ENCODE results near the gene BATF3. TPM values are rescaled to one million over a fixed set of nuclear protein-coding genes. Genes with fewer than 3 reads are reported as not detected.

BATF3 gene
- total RNA-seq, 4 donors from 2014 or later = 0.88 to 2.7 (median 1.6) TPM

DNA sequence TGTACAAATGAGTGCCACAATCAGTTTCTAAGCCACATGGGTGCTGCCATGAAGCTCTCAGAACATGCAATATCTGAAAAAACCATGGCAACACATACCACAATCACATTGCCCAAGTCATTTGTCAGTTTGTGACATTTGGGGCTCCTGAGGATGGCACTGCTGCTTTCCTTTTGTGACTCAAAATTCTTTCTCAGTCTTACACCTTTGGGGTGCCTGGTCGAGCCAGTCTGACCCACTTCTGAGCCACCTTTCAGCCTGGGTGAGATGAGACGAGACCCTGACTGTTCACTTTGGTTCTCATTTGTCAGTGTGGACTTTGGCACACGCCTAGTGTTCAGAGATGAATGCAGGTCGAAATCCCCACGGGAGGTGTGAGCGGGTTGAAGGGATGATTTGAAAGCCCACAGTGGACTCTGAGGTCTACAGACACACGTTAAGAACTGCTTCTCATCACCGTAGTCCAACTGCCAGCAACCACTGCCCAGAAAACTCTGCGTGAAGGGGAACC lies 8.0 kb downstream of the BATF3 start:
- TF ChIP-seq, protein P1, sequence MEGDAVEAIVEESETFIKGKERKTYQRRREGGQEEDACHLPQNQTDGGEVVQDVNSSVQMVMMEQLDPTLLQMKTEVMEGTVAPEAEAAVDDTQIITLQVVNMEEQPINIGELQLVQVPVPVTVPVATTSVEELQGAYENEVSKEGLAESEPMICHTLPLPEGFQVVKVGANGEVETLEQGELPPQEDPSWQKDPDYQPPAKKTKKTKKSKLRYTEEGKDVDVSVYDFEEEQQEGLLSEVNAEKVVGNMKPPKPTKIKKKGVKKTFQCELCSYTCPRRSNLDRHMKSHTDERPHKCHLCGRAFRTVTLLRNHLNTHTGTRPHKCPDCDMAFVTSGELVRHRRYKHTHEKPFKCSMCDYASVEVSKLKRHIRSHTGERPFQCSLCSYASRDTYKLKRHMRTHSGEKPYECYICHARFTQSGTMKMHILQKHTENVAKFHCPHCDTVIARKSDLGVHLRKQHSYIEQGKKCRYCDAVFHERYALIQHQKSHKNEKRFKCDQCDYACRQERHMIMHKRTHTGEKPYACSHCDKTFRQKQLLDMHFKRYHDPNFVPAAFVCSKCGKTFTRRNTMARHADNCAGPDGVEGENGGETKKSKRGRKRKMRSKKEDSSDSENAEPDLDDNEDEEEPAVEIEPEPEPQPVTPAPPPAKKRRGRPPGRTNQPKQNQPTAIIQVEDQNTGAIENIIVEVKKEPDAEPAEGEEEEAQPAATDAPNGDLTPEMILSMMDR (IDR thresholded peaks at IDR 0.05; ENCODE audit: low read depth) = no peak

DNA sequence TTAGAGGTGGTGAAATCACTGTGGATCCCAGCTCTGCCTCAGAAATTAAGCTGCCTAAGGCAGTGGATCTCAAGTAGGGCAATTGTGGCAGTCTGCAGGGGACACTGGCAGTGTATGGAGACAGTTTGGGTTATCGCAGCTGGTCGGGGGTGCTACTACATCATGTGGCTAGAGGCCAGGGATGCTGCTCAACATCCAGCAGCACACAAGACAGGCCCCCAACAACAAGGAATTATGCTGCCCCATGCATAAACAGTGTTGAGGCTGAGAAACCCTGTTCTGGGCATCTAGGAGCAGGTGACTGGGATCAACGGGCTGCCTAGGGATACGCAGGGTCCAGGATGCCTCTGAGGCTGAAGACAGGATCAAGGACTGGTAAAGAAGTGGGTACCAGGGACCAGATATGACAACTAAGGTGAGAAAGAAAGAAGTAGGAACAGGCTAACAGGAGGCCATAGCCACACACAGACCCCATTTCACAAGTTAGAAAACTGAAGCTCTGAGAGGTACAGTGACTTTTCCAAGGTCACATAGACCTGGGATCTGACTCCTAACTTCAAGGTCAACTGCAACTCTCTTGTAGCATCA lies 8.7 kb downstream of the BATF3 start:
- TF ChIP-seq, protein P1 (IDR thresholded peaks at IDR 0.05; ENCODE audit: low read depth) = no peak

DNA sequence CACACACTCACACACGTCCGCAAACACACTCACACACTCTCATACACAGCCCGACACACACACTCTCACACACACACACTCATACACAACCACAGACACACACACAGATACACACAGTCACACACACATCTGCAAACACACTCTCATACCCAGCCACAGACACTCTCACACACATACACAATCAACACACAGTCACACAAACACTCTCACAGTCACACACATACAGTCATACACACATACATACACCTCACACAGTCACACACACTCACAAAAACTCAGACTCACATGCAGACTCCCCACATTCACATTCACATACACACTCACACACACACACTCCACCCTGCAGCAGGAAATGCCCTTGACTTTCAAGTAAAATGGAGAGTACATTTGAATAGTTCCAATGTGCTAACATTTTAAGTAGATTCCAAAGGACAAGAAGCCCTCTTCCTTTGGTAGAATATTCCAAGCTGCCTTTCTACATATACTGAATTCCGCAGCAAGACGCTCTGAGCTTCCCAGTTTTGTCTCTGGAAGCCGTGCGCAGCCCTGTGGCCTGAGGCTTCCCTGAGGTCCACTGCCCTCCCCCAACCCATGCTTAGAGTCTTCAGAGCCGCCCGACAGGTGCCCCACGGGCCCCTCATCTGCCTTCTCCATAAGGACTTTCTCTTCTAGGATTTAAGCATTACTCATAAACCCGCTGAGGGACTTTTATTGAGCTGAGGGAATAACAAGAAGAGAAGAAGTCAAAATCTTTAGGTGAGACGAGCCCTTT lies 9.7 kb downstream of the BATF3 start:
- TF ChIP-seq, protein P1 (IDR thresholded peaks at IDR 0.05; ENCODE audit: low read depth) = no peak

DNA sequence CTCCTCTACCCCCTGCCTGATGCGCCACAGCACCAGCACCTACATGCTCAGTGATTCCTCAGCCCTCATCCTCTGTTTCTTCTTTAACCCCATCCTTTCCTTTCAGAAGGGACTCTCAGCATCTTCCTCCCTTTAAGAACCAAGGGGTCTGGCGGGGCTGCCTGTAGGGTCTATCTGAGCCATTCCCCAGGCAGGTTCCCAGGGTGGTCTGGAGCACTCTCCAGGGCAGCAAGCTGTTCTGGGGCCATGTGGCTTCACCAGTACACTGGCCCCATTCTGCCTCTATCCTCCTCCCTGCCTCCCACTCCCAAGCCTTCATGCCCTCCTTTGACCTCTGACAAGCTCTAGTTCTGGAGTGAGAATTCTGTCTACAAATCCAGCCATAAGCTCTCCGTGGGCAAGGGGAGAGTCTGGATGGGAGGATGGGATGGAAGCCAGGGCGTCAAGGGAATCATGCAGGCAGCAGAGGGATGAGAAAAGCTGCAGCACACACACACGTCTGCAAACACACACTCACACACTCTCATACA lies 10.4 kb downstream of the BATF3 start:
- TF ChIP-seq, protein P1 (IDR thresholded peaks at IDR 0.05; ENCODE audit: low read depth) = no peak

DNA sequence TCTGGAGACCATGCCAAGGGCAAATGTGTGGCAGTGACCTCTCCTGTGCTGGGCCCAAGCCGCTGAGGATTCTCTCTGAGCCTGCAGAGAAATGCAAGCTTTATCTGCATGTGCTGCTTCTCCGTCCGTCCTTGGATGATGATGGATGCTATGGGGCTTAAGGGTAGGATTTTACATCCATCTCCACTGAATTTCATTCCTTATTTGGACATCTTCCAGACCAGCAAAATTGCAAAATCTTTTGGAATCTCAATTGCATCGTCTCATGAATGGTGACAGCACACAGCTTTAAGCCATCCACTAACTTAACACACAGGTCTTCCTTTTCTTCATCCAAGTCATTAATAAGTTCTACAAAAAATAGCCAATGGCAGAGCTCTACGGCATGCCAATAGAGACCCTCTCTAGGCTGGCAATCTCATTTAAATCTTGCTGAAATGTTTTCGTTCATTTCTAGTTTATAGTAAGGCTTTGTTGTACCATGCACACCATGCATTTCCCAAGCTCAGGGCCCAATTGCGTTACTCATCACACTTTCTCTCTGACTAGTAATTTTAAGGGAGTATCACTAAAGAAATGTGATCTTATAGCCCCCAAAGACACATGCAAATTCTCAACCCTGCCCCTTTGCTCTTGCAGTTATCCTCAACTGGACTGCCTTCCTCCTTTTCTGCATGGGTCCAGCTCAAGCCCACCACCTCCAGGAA lies 11.1 kb downstream of the BATF3 start:
- TF ChIP-seq, protein P1 (IDR thresholded peaks at IDR 0.05; ENCODE audit: low read depth) = no peak

DNA sequence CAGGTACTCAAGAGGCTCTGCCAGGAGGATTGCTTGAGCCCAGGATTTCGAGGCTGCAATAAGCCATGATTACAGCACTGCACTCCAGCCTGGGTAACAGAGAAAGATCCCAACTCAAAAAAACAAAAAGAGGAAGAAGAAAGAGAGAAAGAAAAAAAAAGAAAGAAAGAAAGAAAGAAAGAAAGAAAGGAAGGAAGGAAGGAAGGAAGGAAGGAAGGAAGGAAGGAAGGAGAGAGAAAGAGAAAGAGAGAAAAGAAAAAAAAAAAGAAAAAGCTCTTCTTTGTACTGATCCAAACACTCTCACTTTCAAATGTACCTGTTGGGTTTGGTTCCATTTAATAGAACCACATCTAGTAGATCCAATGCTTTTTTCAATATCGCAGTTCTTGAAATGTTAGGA lies 11.8 kb downstream of the BATF3 start:
- TF ChIP-seq, protein P1 (IDR thresholded peaks at IDR 0.05; ENCODE audit: low read depth) = no peak

DNA sequence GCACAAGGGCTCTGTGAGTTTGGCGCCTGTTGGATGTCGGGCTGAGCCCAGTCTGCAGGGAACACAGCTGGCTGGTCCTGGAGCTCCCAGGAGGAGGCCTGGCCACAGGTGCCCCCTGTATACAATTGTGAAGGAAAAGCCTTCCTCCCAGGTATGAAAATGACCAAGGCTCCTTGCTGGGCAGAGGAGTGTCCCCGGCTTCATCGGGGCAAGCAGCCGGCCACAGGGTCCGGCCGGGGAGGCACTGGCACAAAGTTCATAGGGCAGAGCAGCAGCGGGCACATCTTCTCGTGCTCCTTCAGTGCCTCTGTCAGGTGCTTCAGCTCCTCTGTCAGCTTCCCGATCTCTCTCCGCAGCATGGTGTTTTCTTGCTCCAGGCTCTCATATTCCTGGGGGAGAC lies 13.0 kb downstream of the BATF3 start:
- TF ChIP-seq, protein P1 (IDR thresholded peaks at IDR 0.05; ENCODE audit: low read depth) = no peak
